Mononuclear cell (primary cell): ENCODE measurements around the gene SMLR1. TPM values are rescaled to one million over a fixed set of nuclear protein-coding genes. Genes with fewer than 3 reads are reported as not detected.

Experiments
- H3K27me3 ChIP-seq: 2 replicates; pipeline ENCODE4 v1.6.0; 2011; ENCODE audit warnings: low read length, control low read depth; ENCODE audit not compliant: insufficient read depth
- H3K4me1 ChIP-seq: 2 replicates; pipeline ENCODE4 v1.5.1; 2011; ENCODE audit warnings: mild to moderate bottlenecking, low read length, control low read depth; ENCODE audit not compliant: insufficient read depth
- H3K4me3 ChIP-seq: 2 replicates; pipeline ENCODE4 v1.5.1; 2011; ENCODE audit warnings: mild to moderate bottlenecking, low read length, moderate library complexity
- H3K9me3 ChIP-seq: 2 replicates; pipeline ENCODE4 v1.5.1; 2011; ENCODE audit warnings: low read depth, mild to moderate bottlenecking, control low read depth, low read length
- total RNA-seq: library from RNA; depleted of rRNA; stranded (reverse); fragments of >200 nt; gene quantifications from one replicate; pipeline ENCODE4 v1.2.3, GENCODE V29; 2012

Gene SMLR1
- total RNA-seq, 1 donor: not detected

DNA sequence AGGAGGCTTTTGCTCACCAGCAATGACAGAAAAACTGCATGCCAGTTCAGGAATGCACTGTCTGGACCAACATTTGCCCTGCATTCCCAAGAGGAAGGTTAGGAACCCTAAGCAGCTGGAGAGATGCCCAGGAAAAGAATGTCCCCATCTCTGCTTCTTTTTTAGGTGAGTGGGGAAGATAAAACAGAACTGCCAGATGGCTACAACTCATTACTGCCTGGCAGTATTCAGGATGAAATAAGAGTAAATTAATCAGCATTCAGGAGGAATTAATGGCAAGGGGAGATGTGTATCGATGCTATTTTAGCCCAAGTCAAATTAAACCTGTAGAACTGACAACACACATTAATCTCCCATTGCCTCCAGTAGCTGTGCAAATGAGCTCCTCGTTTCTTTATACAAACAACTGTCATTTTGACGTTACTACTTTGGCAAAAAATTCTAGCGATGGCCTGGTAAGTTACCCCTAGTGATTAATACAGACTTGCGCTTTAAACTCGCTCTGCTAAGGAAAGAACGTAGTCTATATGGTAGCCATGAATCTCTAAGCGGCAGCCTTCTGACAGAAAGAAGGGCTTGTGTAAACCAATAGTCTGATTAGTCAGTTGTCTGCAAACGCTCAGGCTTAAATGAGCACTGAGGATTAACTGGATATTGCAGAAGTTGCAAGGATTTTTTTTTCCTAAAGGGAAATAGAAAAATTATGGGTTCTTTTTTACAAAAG lies 16.7 kb upstream of the SMLR1 start:
- Histone ChIP-seq H3K9me3 (no peaks in the 10 kb centered on the region), H3K4me1 (no peaks in the 10 kb centered on the region), H3K4me3 (no peak overlapping the region), H3K27me3 (peaks cover 2% of the 10 kb centered on the region)

DNA sequence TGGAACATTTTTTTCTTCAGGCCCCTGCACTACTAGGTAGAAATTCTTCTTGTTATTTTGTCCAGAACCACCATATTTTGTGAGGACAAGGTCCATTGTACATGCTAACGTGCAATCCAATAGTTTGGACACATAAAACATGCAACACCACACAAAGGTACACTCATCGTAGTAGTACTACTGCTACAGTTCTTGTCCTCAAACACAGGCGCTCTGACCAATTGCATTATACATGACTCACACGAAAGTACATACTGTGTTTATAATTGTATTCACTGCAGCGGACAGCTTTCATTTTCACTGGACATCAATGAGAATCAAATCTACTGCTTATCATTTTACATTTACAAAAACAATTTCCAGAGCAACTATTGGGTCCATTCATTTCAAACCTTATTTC lies 15.3 kb upstream of the SMLR1 start:
- Histone ChIP-seq H3K9me3 (no peaks in the 10 kb centered on the region), H3K27me3 (no peaks in the 10 kb centered on the region), H3K4me1 (no peaks in the 10 kb centered on the region), H3K4me3 (no peak overlapping the region)

DNA sequence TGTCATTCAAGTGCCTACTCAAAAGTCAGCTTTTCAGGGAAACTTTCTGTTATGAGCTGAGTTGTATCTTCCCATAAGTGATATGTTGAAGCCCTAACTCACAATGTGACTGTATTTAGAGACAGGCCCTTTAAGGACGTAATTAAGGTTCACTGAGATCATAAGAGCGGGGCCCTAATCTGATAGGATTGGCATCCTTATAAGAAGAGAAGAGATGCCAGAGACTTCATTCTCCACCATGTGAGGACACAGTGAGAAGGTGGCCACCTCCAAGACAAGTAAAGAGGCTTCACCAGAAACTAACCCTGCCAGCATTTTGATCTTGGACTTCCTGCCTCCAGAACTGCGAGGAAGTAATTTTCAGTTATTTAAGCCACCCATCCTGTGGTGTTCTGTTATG lies 12.7 kb upstream of the SMLR1 start:
- H3K4me3 ChIP-seq: no peak overlapping the region
- H3K27me3 ChIP-seq: no peaks in the 10 kb centered on the region
- no peaks in the 10 kb centered on the region for H3K4me1 ChIP-seq
- no peaks in the 10 kb centered on the region for H3K9me3 ChIP-seq

DNA sequence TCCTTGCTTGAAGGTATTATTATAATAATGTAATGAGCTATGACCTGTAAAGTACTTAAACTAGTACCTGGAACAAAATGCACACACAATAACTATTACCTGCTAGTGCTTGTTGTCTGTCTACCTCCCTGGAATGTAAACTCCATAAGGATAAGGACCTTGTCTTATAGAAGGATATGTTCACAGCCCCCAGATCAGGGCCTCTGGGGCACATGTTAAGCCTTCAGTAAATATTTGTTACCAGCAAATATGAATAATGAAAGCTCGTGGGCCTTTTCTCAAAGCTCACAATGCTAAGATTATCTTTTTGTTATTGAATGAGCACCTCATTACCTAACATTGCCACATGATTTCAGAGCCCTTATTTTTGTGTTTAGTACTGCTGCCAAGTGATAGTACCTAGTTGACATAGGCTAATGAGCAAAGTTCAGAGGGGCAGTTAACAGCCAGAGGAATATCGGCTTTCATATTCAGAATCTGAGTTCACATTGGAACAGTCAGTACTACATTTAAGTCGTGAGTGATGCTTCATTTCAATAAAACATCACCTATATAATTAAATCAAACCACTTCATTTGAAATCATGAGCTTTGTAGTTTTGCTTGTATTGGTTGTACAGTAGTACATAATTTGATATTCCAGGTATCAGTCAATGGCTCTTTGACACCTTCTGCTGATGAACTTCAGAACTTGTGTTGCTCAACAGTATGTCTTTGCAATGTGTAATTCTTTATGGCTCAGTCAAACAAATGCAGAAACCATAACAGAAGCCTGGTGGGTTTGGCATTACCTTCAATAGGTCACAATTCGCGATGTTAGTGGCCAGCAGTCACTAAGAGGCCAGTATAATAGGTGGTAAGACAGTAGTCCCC lies 11.8 kb upstream of the SMLR1 start:
- H3K27me3 ChIP-seq: no peaks in the 10 kb centered on the region
- no peaks in the 10 kb centered on the region for H3K9me3 ChIP-seq
- H3K4me3 ChIP-seq: no peak overlapping the region

DNA sequence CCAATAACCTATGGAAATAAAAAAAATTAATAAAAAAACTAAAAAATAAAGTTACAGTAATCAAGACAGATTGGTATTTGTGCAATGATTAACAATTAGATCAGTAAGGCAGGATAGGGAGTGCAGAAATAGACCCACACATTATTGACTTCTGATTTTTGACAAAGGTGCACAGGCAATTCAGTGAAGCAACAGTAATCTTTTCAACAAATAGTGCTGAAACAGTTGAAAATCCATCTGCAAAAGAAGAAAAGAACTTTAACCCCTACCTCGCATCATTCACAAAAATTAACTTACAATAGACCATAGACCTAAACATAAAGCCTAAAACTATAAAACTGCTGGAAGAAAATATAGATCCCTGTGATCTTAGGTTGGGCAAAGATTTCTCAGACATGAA lies 4.5 kb upstream of the SMLR1 start:
- H3K27me3 ChIP-seq: no peaks in the 10 kb centered on the region
- no peak overlapping the region for H3K4me3 ChIP-seq
- no peaks in the 10 kb centered on the region for H3K4me1 ChIP-seq
- H3K9me3 ChIP-seq: no peaks in the 10 kb centered on the region

More for the DNA sequence above, 11.8 kb upstream of the SMLR1 start:
- H3K4me1 ChIP-seq: no peaks in the 10 kb centered on the region

DNA sequence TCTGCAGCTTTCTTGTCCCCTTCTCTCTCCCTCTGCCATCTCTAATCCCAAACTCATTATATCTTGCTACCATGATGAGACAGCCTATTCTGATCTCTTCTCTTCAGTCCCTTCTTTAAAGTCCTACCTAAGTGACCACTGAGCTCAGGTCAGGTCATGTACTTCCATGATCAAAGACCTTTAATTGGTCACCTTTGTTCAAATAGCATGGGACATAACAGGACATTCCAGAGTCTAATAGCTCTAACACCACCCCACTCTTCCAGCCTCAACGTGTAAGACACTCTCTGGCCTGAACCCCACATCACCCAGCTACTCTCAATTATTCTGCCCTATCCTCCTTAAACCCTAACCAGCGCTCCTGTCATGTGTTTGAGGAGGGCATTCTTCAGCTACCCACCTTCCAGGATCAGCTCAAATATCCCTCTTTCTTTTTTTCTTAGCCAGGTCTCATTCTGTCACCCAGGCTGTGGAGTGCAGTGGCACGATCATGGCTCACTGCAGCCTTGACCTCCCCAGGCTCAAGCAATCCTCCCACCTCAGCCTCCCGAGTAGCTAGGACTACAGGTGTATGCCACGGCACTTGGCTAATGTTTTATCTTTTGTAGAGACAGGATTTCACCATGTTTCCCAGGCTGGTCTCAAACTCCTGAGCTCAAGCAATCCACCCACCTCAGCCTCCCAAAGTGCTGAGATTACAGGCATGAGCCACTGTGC lies 2.1 kb upstream of the SMLR1 start:
- Histone ChIP-seq H3K4me3 (no peak overlapping the region), H3K27me3 (no peaks in the 10 kb centered on the region), H3K4me1 (no peaks in the 10 kb centered on the region), H3K9me3 (no peaks in the 10 kb centered on the region)

DNA sequence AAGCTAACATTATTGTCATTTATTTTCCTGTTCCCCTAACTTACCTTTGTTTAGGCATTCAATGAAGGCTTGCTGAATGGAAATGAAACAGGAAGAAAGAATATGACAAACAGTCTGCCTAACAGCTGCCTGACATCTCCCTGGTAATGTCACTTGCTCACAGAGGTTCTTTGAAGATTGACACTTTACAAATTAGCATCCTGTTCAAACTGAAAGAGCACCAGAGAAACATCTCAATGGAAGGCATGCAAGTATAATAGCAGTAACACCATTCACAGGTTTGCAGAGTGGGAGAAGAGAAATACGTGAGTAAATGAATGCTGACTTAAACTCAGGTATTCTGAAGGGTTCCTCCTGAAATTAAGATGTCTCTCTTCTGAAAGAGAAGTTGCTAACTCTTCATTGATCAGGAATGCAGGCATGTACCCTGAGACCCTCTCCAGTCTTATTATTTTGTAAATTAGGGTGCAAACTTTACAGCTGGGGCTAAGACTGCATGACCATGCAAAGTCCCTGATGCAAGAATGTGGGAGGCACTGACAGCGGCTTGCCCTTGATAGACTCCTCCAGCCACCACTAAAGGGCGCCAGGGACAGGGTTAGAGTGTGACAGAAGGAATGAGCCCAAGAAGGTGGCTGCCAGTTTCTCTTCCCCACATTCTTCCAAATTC lies 1.3 kb upstream of the SMLR1 start:
- no peak overlapping the region for H3K4me3 ChIP-seq
- no peaks in the 10 kb centered on the region for H3K9me3 ChIP-seq
- H3K4me1 ChIP-seq: no peaks in the 10 kb centered on the region
- no peaks in the 10 kb centered on the region for H3K27me3 ChIP-seq

DNA sequence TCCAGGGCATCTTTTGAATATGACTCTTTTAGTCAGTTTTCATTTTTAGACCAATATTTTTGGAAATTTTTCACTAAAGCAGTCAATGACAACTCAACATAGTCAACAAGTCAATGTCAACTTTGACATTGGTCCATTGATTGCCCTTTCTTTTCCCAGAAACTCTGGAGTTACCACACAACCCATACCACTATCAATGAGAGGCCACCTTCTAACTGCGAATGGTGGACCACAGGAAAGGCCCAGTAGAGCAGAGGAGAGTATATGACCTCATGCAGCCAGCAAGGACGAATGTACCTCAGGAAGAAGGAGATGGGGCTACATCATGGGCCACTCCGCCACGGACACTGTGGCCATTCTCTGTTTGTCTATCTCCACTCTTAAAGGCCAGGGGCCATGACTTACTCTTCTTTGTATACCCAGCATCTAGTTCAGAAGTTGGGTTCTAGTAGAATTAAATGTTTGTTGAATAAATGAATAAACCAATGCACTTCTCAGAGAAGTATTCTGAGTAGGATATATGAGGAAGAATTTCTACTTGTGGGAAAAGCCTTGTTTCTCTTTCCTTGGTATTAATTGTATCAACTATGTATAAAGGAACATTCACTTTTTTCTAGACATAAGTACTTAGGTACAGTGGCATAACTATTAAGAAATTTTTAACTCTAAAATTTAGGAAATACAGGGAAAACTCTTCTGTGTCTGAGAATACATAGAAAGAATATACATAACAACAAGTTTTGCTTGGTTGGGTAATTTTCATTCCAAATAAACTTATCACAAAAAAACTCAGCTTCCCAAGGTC lies 562 bp upstream of the SMLR1 start:
- H3K4me3 ChIP-seq: no peak overlapping the region
- H3K27me3 ChIP-seq: no peaks in the 10 kb centered on the region
- H3K4me1 ChIP-seq: no peaks in the 10 kb centered on the region
- no peaks in the 10 kb centered on the region for H3K9me3 ChIP-seq

DNA sequence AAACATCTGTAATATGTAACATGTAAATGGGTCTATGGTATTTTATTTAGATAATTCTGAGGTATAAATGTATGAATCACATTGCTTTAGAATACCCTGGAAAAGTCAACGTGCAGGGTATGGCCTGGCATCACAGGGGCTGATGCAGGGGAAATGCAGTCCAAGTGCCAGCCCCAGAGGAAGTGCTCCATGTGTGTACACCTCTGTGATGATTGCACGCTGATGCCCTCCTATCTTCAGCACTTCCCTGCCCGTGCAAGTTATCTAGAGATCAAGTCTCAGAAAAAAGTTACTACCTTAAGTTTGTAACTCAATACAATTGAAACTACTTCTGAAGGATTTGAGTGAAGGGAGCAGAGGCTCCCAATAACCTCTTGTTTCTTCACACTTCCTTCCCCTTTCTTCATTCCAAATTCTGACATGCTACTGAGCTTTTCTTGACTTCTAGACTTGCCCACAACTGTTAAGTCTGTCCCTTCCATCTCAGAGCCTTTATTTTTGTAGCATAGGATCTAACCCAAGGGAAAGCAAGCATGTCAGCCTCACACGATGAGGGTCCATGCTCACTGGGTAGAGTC lies 2.2 kb downstream of the SMLR1 start:
- Histone ChIP-seq H3K4me1 (no peaks in the 10 kb centered on the region), H3K9me3 (no peaks in the 10 kb centered on the region), H3K27me3 (no peaks in the 10 kb centered on the region), H3K4me3 (no peak overlapping the region)

DNA sequence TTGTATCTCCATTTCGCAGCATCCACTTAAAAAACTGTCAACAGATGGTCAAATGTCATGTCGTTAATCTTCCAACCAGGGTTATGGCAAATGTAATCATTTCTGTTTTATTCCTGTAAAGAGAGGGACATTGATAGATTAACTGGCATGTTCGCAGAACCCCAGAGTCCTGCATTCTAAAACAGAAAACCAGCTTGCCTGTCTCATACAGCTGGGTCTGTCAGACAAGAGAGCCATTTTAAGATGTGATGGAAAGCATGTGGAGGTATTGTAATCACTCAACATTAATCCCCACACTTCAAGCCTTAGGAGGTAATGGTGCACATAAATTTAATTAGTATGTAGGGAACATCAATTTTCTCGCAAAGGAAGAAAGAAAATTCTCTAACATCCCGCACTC lies 4.4 kb downstream of the SMLR1 start:
- H3K9me3 ChIP-seq: no peaks in the 10 kb centered on the region
- H3K4me1 ChIP-seq: no peaks in the 10 kb centered on the region
- H3K27me3 ChIP-seq: no peaks in the 10 kb centered on the region
- no peak overlapping the region for H3K4me3 ChIP-seq

DNA sequence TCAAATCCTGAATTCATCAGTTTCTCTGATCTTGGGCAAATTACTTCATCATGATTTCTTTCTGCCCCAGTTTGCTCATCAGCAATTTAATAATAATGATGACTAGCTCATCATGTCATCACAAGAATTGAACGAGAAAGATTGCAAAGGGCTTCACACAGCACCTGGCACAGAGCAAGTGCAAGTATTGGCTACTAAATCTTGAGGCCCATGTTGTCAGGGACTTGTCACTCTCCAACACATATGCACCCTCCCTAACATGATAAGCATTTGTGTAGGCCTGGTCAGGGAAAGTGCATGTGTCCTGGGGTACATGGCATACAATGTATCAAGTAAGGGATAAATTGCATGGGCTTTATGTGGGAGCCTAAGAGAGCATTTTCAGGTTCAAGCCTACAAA lies 6.4 kb downstream of the SMLR1 start:
- Histone ChIP-seq H3K4me3 (no peak overlapping the region), H3K9me3 (no peaks in the 10 kb centered on the region), H3K27me3 (no peaks in the 10 kb centered on the region), H3K4me1 (no peaks in the 10 kb centered on the region)

DNA sequence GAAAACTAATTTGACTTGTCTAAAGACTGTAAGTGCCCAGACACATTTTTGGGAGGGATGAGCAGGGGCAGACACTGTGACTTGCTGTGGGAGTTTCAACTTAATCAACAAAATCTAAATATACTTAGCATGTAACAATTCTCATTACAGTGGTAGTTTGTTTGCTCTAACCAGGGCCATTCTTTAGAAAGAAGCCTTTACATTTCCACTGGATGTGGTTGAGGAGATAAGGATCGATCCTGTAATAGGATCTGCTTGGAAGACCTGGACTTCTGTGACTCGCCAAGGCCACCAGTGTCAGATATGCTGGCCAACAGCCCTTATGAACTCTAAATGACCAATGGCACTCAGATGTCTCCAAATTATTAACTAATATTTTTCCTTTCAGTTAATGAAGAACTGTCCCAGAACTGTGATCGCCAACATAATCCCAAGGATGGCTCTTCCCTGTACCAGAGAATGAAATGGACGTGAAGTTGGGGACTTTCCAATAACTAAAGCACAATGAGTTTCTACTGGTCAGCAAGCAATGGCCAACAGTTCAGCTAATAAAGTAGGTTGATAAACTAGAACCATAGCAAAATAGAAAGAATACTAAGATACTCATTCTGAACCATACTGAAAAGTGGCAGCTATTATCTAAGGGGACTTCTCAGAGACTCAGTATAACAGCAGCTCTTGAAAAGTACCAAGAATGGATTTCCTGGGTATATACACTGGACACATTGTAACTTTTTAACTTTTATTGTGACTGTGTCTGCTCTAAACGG lies 7.5 kb downstream of the SMLR1 start:
- Histone ChIP-seq H3K9me3 (no peaks in the 10 kb centered on the region), H3K4me3 (no peak overlapping the region), H3K4me1 (no peaks in the 10 kb centered on the region), H3K27me3 (no peaks in the 10 kb centered on the region)

DNA sequence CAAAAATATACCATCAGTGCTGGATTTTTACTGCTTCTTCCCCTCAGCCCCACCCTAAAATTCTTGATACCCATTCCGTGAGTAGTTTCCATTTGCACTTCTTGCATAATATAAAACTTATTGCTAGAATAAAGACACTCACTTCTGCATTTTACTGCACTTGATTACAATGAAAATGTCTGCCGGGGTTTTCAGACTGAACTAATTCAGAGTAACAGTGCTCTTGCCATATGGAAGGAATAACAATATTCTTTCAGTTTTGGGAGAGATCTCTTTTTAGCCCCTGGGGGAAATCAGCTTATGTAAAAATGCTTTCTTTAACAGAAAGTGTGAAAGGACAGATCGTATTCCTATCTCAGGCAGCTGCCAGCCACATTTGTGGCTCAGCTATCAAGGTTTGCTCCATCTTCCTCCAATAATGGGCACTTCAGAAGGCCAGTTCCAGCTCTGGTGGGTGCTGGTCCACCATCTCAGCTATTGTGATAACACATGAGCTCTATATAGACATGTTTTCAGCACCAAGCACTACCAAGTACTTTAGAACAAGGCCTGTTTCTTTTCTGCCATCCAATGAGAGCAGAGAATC lies 8.9 kb downstream of the SMLR1 start:
- no peak overlapping the region for H3K4me3 ChIP-seq
- H3K9me3 ChIP-seq: no peaks in the 10 kb centered on the region
- no peaks in the 10 kb centered on the region for H3K27me3 ChIP-seq
- no peaks in the 10 kb centered on the region for H3K4me1 ChIP-seq
